ENCODE results near the gene PRSS21.

The PRSS21 gene

DNA sequence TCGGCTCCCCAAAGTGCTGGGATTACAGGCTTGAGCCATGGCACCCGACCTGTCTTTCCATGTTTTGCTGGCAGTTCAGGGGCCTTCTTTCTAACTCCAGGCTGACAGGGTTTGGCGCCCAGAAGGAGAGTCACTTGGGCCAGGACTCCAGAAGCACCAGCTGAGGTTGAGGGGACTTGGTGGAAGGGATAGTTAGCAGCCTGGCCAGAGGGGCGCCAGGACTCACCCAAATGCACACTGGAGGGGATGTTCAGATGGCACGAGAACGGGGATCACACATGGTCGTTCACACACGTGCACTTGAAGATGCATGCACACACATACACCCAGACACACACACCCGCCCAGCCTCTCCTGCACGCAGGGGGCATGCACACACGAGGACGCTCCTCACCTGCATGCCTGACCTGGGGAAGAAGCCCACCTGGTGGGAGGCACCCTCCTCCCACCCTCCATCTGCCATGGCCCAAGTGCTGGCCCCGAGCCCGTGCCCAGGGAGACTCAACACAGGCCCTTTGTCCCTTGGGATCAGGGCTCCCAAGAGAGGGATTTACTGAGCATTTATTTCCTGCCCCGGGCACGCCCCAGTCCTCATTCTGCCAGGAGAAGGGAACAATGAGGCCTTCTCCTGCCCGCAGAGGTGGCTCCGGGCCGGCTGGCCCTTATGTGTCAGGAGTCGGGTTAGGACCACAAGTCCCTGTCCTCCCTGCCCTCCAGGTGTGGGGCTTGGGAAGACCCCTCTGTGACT lies 2.3 kb upstream of the PRSS21 start:
- no peak overlapping the region for H3K4me3 ChIP-seq (replicated peaks; ENCODE audit: insufficient read depth, low read length)
- DNase-seq (ENCODE audit: low read depth in 1 of 2, low spot score in 1 of 2), result no peak
- TF ChIP-seq GABPA (IDR thresholded peaks at IDR 0.05; ENCODE audit: low read depth), result no peak
- H3K27me3 ChIP-seq (ENCODE audit: insufficient read depth, poor library complexity, severe bottlenecking), result no peaks in the 10 kb centered on the region
- no peak overlapping the region for H3K27ac ChIP-seq (replicated peaks)

DNA sequence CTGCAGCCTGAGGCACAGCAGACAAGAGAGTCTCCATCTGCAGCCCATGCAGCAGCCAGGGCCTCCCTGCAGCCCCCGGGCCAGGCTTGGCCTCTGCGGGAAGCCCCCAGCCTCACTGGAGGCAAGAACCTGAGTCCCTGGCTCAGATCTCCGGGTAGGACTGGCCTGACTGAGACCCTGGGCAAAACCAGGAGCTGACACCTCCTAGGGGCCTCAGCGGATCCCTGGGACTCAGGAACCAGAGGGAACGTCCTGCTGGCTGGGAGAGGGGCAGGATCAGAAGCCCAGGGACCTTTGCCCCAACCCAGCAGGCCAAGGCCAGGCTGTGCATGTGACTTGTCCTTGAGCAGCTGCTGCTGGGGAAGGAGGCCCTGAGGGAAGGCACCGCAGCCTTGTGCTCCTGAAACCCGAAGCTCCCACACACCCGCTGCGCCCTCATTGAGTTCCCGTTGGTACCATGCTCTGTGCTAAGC lies 1.7 kb upstream of the PRSS21 start:
- no peak overlapping the region for H3K27ac ChIP-seq (replicated peaks)
- no peaks in the 10 kb centered on the region for H3K27me3 ChIP-seq (ENCODE audit: insufficient read depth, poor library complexity, severe bottlenecking)
- TF ChIP-seq POLR2AphosphoS5 (IDR thresholded peaks at IDR 0.05; ENCODE audit: low read depth) (no peak), SPI1 (IDR thresholded peaks at IDR 0.05; ENCODE audit: borderline replicate concordance, low read depth) (no peak), GABPA (IDR thresholded peaks at IDR 0.05; ENCODE audit: low read depth) (no peak)
- TF ChIP-seq, protein P1, sequence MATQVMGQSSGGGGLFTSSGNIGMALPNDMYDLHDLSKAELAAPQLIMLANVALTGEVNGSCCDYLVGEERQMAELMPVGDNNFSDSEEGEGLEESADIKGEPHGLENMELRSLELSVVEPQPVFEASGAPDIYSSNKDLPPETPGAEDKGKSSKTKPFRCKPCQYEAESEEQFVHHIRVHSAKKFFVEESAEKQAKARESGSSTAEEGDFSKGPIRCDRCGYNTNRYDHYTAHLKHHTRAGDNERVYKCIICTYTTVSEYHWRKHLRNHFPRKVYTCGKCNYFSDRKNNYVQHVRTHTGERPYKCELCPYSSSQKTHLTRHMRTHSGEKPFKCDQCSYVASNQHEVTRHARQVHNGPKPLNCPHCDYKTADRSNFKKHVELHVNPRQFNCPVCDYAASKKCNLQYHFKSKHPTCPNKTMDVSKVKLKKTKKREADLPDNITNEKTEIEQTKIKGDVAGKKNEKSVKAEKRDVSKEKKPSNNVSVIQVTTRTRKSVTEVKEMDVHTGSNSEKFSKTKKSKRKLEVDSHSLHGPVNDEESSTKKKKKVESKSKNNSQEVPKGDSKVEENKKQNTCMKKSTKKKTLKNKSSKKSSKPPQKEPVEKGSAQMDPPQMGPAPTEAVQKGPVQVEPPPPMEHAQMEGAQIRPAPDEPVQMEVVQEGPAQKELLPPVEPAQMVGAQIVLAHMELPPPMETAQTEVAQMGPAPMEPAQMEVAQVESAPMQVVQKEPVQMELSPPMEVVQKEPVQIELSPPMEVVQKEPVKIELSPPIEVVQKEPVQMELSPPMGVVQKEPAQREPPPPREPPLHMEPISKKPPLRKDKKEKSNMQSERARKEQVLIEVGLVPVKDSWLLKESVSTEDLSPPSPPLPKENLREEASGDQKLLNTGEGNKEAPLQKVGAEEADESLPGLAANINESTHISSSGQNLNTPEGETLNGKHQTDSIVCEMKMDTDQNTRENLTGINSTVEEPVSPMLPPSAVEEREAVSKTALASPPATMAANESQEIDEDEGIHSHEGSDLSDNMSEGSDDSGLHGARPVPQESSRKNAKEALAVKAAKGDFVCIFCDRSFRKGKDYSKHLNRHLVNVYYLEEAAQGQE (IDR thresholded peaks at IDR 0.05; ENCODE audit: insufficient replicate concordance, low read depth), result no peak
- TF ChIP-seq, protein P2, sequence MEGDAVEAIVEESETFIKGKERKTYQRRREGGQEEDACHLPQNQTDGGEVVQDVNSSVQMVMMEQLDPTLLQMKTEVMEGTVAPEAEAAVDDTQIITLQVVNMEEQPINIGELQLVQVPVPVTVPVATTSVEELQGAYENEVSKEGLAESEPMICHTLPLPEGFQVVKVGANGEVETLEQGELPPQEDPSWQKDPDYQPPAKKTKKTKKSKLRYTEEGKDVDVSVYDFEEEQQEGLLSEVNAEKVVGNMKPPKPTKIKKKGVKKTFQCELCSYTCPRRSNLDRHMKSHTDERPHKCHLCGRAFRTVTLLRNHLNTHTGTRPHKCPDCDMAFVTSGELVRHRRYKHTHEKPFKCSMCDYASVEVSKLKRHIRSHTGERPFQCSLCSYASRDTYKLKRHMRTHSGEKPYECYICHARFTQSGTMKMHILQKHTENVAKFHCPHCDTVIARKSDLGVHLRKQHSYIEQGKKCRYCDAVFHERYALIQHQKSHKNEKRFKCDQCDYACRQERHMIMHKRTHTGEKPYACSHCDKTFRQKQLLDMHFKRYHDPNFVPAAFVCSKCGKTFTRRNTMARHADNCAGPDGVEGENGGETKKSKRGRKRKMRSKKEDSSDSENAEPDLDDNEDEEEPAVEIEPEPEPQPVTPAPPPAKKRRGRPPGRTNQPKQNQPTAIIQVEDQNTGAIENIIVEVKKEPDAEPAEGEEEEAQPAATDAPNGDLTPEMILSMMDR (IDR thresholded peaks at IDR 0.05; ENCODE audit: insufficient read depth, low read length), result no peak
- H3K4me3 ChIP-seq (replicated peaks; ENCODE audit: insufficient read depth, low read length), result no peak overlapping the region
- DNase-seq (ENCODE audit: low read depth in 1 of 2, low spot score in 1 of 2), result no peak

DNA sequence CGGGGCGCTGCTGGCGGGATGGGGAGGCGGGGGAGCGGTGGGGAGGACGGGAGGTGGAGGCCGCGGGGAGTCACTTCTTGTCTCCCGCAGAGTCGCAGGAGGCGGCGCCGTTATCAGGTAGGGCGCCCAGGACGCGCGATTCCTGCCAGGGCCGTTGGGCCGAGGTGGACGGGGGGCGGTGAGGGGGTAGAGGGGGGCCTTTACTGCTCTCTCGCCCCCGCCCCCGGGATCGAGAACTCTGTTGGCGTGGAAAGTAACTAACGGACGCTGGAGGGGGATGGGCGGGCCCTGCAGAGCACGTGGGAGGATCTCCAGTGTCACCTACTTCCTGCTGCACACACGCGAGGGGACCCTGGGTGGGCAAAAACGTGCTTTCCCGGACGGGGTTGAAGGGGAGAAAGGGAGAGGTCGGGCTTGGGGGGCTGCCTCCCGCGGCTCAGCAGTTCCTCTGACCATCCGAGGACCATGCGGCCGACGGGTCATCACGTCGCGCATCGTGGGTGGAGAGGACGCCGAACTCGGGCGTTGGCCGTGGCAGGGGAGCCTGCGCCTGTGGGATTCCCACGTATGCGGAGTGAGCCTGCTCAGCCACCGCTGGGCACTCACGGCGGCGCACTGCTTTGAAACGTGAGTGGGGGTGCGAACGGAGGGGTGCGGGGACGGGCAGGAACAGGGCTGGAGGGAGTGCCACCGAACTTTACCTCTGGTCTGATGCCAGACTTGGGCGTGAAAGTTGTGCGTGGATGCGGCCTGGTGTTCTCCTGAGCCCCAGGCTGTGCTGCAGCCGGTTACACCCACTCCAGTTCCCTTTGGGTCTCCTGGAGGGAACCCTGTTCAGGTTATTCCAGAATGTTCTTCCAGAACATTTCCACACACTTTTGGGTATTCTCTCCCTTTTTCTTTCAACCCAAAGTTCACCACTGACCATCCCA lies 569 bp downstream of the PRSS21 start:
- DNase-seq (ENCODE audit: low read depth in 1 of 2, low spot score in 1 of 2), result no peak
- Histone ChIP-seq H3K27me3 (ENCODE audit: insufficient read depth, poor library complexity, severe bottlenecking) (no peaks in the 10 kb centered on the region), H3K27ac (replicated peaks) (no peak overlapping the region), H3K4me3 (replicated peaks; ENCODE audit: insufficient read depth, low read length) (no peak overlapping the region)
- TF ChIP-seq, protein P2 (IDR thresholded peaks at IDR 0.05; ENCODE audit: insufficient read depth, low read length), result no peak
- TF ChIP-seq, protein P1 (IDR thresholded peaks at IDR 0.05; ENCODE audit: insufficient replicate concordance, low read depth), result no peak
- TF ChIP-seq POLR2AphosphoS5 (IDR thresholded peaks at IDR 0.05; ENCODE audit: low read depth), result no peak
- no peak for TF ChIP-seq SPI1 (IDR thresholded peaks at IDR 0.05; ENCODE audit: borderline replicate concordance, low read depth)
- no peak for TF ChIP-seq GABPA (IDR thresholded peaks at IDR 0.05; ENCODE audit: low read depth)

DNA sequence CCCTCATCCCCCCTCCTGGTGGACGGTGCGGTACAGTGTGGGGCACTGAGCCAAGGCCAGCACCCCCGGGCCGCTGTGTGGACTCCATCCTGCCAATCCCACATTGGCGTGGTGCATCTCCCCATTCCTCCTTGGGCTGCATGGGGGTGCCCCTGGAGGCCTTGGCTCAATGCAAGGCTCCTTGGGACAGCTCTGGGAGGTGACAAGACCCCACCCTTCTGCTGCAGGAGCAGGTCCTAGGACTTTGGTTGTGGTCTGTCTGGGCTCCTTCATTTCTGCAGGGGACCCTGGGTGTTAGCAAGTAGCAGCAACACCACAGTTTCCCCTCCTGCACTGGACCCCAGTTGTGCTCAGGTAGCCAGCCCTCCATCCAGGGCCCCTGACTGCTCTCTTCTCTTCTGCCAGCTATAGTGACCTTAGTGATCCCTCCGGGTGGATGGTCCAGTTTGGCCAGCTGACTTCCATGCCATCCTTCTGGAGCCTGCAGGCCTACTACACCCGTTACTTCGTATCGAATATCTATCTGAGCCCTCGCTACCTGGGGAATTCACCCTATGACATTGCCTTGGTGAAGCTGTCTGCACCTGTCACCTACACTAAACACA lies 1.3 kb downstream of the PRSS21 start:
- H3K27ac ChIP-seq (replicated peaks), result no peak overlapping the region
- TF ChIP-seq, protein P1 (IDR thresholded peaks at IDR 0.05; ENCODE audit: insufficient replicate concordance, low read depth), result no peak
- no peak for DNase-seq (ENCODE audit: low read depth in 1 of 2, low spot score in 1 of 2)
- no peaks in the 10 kb centered on the region for H3K27me3 ChIP-seq (ENCODE audit: insufficient read depth, poor library complexity, severe bottlenecking)
- no peak overlapping the region for H3K4me3 ChIP-seq (replicated peaks; ENCODE audit: insufficient read depth, low read length)
